ENCODE measurements around the gene KRTAP5-8. TPM values are rescaled to one million over a fixed set of nuclear protein-coding genes. Genes with fewer than 3 reads are reported as not detected.

Gene KRTAP5-8
- total and polyA plus RNA-seq, 9 of the 15 experiments (the other 6 are each of a cell fraction or from before 2014, with no cell fraction given), result not detected

DNA sequence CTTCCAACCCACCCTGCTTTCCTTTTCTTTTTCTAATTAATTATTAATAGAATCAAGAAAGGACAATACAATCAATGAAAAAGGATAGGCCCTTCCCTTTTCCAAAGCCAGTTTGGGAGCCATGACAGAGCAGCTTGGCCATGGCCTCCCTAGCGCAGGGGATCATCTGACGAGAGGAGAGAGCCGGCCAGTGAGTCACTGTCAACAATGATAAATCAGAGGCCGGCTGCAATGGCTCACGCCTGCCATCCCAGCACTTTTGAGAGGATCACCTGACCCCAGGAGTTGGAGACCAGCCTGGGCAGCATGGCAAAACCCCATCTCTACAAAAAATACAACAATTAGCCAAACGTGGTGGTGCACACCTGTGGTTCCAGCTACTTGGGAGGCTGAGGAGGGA, 38.3 kb upstream of the KRTAP5-8 start:
- Histone ChIP-seq H3K27me3 (ENCODE audit: control insufficient read depth in 2 of 2, insufficient read depth in 2 of 2, low read length in 2 of 2) (no peaks in the 10 kb centered on the region), H4K20me1 (replicated peaks; ENCODE audit: control insufficient read depth, insufficient read depth, low read length) (no peaks in the 10 kb centered on the region), H3K4me3 (no peak overlapping the region), H2AFZ (ENCODE audit: low read depth, low read length) (no peak overlapping the region), H3K4me2 (ENCODE audit: insufficient read depth, low read length) (no peak overlapping the region), H3K79me2 (ENCODE audit: control insufficient read depth, insufficient read depth, low read length) (no peaks in the 10 kb centered on the region), H3K9me1 (ENCODE audit: control insufficient read depth, insufficient read depth, low read length) (no peaks in the 10 kb centered on the region), H3K4me1 (replicated peaks in 1 of 2; ENCODE audit: control insufficient read depth in 2 of 2, insufficient read depth in 2 of 2, low read length in 2 of 2) (no peaks in the 10 kb centered on the region), H3K36me3 (ENCODE audit: control insufficient read depth, insufficient read depth, low read length) (peaks cover 41% of the 10 kb centered on the region; the same call in 2 of the 3 replicates), H3K9ac (ENCODE audit: insufficient read depth in 1 of 2, low read depth in 2 of 2, low read length in 2 of 2) (no peak overlapping the region), H3K9me3 (replicated peaks; ENCODE audit: control insufficient read depth, insufficient read depth, low read depth, low read length) (no peaks in the 10 kb centered on the region), H3K27ac (ENCODE audit: extremely low read depth, low read depth, low read length) (no peak overlapping the region)
- in situ Hi-C loops (cut with MboI) (no loop called here), intact Hi-C loops (cut with micrococcal nuclease) (no loop called here)
- POLR2A ChIA-PET, result no interaction called here
- WGBS (ENCODE audit: insufficient coverage, low coverage, missing lambda C conversion rate), result 68% methylated on average over 6 of the region's 6 CpGs
- FAIRE-seq (no peak), DNase-seq (ENCODE audit: extremely low read depth in 1 of 4, low spot score in 3 of 4) (no peak), ATAC-seq (no peak)
- CTCF ChIA-PET (ENCODE audit: low intra/inter-chr PET ratio), result no interaction called here
- no TSS peak for BruUV-seq (replicated peaks)
- TF ChIP-seq ZNF174 (CRISPR knock-in tag; IDR thresholded peaks at IDR 0.05), result no peak
- TF ChIP-seq, protein P1, sequence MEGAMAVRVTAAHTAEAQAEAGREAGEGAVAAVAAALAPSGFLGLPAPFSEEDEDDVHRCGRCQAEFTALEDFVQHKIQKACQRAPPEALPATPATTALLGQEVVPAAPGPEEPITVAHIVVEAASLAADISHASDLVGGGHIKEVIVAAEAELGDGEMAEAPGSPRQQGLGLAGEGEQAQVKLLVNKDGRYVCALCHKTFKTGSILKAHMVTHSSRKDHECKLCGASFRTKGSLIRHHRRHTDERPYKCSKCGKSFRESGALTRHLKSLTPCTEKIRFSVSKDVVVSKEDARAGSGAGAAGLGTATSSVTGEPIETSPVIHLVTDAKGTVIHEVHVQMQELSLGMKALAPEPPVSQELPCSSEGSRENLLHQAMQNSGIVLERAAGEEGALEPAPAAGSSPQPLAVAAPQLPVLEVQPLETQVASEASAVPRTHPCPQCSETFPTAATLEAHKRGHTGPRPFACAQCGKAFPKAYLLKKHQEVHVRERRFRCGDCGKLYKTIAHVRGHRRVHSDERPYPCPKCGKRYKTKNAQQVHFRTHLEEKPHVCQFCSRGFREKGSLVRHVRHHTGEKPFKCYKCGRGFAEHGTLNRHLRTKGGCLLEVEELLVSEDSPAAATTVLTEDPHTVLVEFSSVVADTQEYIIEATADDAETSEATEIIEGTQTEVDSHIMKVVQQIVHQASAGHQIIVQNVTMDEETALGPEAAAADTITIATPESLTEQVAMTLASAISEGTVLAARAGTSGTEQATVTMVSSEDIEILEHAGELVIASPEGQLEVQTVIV (CRISPR knock-in tag; IDR thresholded peaks at IDR 0.05; ENCODE audit: borderline replicate concordance), result no peak

DNA sequence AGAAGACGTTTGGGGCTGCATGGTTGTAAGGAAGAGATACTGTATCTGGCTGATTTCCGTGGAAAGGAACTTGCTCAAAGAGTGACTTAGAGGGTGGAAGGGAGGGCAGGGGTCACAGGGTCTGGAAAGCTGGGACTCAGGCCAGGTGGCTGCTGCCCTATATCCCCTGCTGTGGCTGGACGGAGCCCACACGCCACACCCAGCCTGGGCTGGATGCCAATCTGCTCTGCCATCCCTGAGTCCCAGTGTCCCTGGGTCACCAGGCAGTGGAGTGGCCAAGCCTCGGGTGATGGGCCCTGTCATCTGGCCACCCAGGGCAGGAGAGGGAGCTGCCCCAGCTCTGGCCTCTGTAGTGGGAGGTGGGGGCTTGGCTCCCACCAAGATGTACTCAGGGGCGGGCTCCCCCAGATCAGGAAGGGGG, 37.2 kb upstream of the KRTAP5-8 start:
- FAIRE-seq (no peak), ATAC-seq (no peak), DNase-seq (ENCODE audit: extremely low read depth in 1 of 4, low spot score in 3 of 4) (no peak)
- Histone ChIP-seq H3K9ac (ENCODE audit: insufficient read depth in 1 of 2, low read depth in 2 of 2, low read length in 2 of 2) (no peak overlapping the region), H3K27me3 (ENCODE audit: control insufficient read depth in 2 of 2, insufficient read depth in 2 of 2, low read length in 2 of 2) (no peaks in the 10 kb centered on the region), H3K4me3 (no peak overlapping the region), H3K9me3 (replicated peaks; ENCODE audit: control insufficient read depth, insufficient read depth, low read depth, low read length) (no peaks in the 10 kb centered on the region), H3K79me2 (ENCODE audit: control insufficient read depth, insufficient read depth, low read length) (no peaks in the 10 kb centered on the region), H3K36me3 (ENCODE audit: control insufficient read depth, insufficient read depth, low read length) (peaks cover 35% of the 10 kb centered on the region; the same call in 2 of the 3 replicates), H2AFZ (ENCODE audit: low read depth, low read length) (no peak overlapping the region), H4K20me1 (replicated peaks; ENCODE audit: control insufficient read depth, insufficient read depth, low read length) (no peaks in the 10 kb centered on the region), H3K4me2 (ENCODE audit: insufficient read depth, low read length) (no peak overlapping the region), H3K27ac (ENCODE audit: extremely low read depth, low read depth, low read length) (no peak overlapping the region), H3K4me1 (replicated peaks in 1 of 2; ENCODE audit: control insufficient read depth in 2 of 2, insufficient read depth in 2 of 2, low read length in 2 of 2) (no peaks in the 10 kb centered on the region), H3K9me1 (ENCODE audit: control insufficient read depth, insufficient read depth, low read length) (no peaks in the 10 kb centered on the region)
- POLR2A ChIA-PET, result interaction anchor here (0.7 kb wide), 1 partner anchor 18 kb away, joined by 3 read pairs; no protein-coding TSS in a partner anchor
- intact Hi-C loops (cut with micrococcal nuclease) (no loop called here), in situ Hi-C loops (cut with MboI) (no loop called here)
- WGBS (ENCODE audit: insufficient coverage, low coverage, missing lambda C conversion rate), result 66% methylated on average over 6 of the region's 6 CpGs
- CTCF ChIA-PET (ENCODE audit: low intra/inter-chr PET ratio), result no interaction called here
- no TSS peak for BruUV-seq (replicated peaks)
- TF ChIP-seq PPARD (CRISPR knock-in tag; IDR thresholded peaks at IDR 0.05) (no peak), SRSF3 (IDR thresholded peaks at IDR 0.05; ENCODE audit: insufficient read depth, low read length) (no peak)
- TF ChIP-seq, protein P2, sequence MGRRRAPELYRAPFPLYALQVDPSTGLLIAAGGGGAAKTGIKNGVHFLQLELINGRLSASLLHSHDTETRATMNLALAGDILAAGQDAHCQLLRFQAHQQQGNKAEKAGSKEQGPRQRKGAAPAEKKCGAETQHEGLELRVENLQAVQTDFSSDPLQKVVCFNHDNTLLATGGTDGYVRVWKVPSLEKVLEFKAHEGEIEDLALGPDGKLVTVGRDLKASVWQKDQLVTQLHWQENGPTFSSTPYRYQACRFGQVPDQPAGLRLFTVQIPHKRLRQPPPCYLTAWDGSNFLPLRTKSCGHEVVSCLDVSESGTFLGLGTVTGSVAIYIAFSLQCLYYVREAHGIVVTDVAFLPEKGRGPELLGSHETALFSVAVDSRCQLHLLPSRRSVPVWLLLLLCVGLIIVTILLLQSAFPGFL (CRISPR knock-in tag; IDR thresholded peaks at IDR 0.05), result no peak
- TF ChIP-seq, protein P3, sequence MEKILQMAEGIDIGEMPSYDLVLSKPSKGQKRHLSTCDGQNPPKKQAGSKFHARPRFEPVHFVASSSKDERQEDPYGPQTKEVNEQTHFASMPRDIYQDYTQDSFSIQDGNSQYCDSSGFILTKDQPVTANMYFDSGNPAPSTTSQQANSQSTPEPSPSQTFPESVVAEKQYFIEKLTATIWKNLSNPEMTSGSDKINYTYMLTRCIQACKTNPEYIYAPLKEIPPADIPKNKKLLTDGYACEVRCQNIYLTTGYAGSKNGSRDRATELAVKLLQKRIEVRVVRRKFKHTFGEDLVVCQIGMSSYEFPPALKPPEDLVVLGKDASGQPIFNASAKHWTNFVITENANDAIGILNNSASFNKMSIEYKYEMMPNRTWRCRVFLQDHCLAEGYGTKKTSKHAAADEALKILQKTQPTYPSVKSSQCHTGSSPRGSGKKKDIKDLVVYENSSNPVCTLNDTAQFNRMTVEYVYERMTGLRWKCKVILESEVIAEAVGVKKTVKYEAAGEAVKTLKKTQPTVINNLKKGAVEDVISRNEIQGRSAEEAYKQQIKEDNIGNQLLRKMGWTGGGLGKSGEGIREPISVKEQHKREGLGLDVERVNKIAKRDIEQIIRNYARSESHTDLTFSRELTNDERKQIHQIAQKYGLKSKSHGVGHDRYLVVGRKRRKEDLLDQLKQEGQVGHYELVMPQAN (IDR thresholded peaks at IDR 0.05; ENCODE audit: borderline replicate concordance), result no peak
- TF ChIP-seq, protein P4, sequence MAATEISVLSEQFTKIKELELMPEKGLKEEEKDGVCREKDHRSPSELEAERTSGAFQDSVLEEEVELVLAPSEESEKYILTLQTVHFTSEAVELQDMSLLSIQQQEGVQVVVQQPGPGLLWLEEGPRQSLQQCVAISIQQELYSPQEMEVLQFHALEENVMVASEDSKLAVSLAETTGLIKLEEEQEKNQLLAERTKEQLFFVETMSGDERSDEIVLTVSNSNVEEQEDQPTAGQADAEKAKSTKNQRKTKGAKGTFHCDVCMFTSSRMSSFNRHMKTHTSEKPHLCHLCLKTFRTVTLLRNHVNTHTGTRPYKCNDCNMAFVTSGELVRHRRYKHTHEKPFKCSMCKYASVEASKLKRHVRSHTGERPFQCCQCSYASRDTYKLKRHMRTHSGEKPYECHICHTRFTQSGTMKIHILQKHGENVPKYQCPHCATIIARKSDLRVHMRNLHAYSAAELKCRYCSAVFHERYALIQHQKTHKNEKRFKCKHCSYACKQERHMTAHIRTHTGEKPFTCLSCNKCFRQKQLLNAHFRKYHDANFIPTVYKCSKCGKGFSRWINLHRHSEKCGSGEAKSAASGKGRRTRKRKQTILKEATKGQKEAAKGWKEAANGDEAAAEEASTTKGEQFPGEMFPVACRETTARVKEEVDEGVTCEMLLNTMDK (IDR thresholded peaks at IDR 0.05; ENCODE audit: borderline replicate concordance, insufficient read depth, low read depth, low read length, poor library complexity, severe bottlenecking), result no peak
